Lower lobe of right lung (tissue), 2 donors: ENCODE measurements around the gene HS3ST3A1. TPM values are rescaled to one million over a fixed set of nuclear protein-coding genes. Genes with fewer than 3 reads are reported as not detected.

Experiments
- ATAC-seq, 2 donors: fragments of 200-7000 bp; cut with Tn5 transposase; one replicate each; pipeline ENCODE4 v1.9.1; 2020 to 2022; ENCODE audit warnings: mild to moderate bottlenecking in 2 of 2, moderate library complexity in 2 of 2
- DNase-seq: peaks from one replicate; pipeline ENCODE4 v3.0.0-alpha.2; 2020
- H3K27ac ChIP-seq: fragments of 200-600 bp; one replicate; pipeline ENCODE4 v1.8.0; 2022
- H3K27me3 ChIP-seq: fragments of 200-600 bp; one replicate; pipeline ENCODE4 v1.8.0; 2022; ENCODE audit warnings: low read depth
- H3K36me3 ChIP-seq: fragments of 200-600 bp; one replicate; pipeline ENCODE4 v1.8.0; 2022; ENCODE audit warnings: mild to moderate bottlenecking
- H3K4me1 ChIP-seq: fragments of 200-600 bp; one replicate; pipeline ENCODE4 v1.8.0; 2022
- H3K4me3 ChIP-seq: fragments of 200-600 bp; one replicate; pipeline ENCODE4 v1.8.0; 2022; ENCODE audit warnings: mild to moderate bottlenecking
- H3K9me3 ChIP-seq: fragments of 200-600 bp; one replicate; pipeline ENCODE4 v1.8.0; 2022
- CTCF ChIP-seq: fragments of 200-600 bp; IDR thresholded peaks from one replicate; pipeline ENCODE4 v1.8.0; 2022; ENCODE audit warnings: antibody characterized with exemption, mild to moderate bottlenecking
- intact Hi-C: fragments of 100-400 bp; cut with DNase I; formaldehyde crosslinking; loops from one replicate; pipeline ENCODE4 v1.11.0; 2022
- total RNA-seq: library from RNA; stranded (reverse); fragmentation: NEBNext Ultra II Directional; extraction: Animal tissue kit (Norgen Biotek cat#: 25700); gene quantifications from one replicate; pipeline ENCODE4 v1.2.1, GENCODE V29; 2021
- donor health status: DM: no; HTN: yes; CAD: no; lungs with severe emphysema.

HS3ST3A1 gene
- total RNA-seq, 1 donor from 2014 or later, result 0.53 TPM

DNA sequence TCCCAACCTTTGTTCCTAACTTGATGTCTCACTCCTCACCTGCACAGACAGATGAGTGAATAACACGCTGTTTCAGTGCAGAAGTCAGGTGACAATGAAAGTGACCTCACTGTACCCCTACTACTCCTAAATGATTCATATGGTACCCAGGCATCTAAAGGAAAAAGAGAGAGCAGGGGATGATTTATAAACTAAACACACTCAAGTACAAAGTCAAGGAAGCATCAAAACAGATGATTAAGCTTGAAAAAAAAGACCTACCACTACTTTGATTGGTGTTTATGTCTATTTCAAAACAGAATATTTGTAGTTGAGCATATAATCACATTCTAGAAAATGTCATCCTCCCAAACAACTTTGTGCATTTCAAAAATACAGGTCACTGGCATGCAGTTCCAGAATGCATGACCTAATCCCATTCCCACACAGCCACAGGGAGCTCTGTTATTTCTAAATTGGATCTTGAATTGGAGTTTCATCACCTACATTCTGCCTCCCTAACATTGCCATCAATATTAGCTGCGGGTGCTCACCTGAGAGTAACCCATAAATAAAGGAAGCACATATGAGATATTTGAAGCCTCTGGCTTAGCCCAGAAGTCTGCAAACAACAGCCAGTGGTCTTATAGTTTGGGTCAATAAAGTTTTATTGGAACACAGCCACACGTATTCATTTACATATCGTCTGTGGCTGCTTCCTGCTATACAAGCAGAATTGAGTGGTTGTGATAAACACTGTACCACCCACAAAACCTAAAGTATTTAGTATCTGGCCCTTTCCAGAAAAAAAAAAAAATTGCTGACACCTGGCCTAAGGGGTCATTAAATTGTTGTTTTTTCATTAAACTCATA lies 14.0 kb downstream of the HS3ST3A1 start:
- DNase-seq, result no peak
- no peak overlapping the region for H3K27ac ChIP-seq
- H3K36me3 ChIP-seq, result no peaks in the 10 kb centered on the region
- H3K9me3 ChIP-seq, result no peaks in the 10 kb centered on the region
- no peaks in the 10 kb centered on the region for H3K4me1 ChIP-seq
- no peak for TF ChIP-seq CTCF
- H3K4me3 ChIP-seq, result no peak overlapping the region
- intact Hi-C loops, result no loop called here
- H3K27me3 ChIP-seq, result no peaks in the 10 kb centered on the region
- no peak for ATAC-seq

- Histone ChIP-seq H3K27me3 (no peaks in the 10 kb centered on the region), H3K4me3 (no peak overlapping the region), H3K36me3 (no peaks in the 10 kb centered on the region), H3K9me3 (no peaks in the 10 kb centered on the region), H3K27ac (no peak overlapping the region), H3K4me1 (no peaks in the 10 kb centered on the region)
- no peak for DNase-seq
- ATAC-seq, result no peak
- intact Hi-C loops, result no loop called here
- no peak for TF ChIP-seq CTCF
These were observed 17.0 kb downstream of the HS3ST3A1 start for GRCh38 chr17:13584701-13585080.

- Histone ChIP-seq H3K27ac (no peak overlapping the region), H3K27me3 (no peaks in the 10 kb centered on the region), H3K4me3 (no peak overlapping the region), H3K9me3 (no peaks in the 10 kb centered on the region), H3K36me3 (no peaks in the 10 kb centered on the region), H3K4me1 (no peaks in the 10 kb centered on the region)
- ATAC-seq (no peak), DNase-seq (no peak)
- intact Hi-C loops, result no loop called here
- TF ChIP-seq CTCF, result no peak
These were observed 17.6 kb downstream of the HS3ST3A1 start for GRCh38 chr17:13583996-13584700.

- Histone ChIP-seq H3K27ac (no peak overlapping the region), H3K9me3 (no peaks in the 10 kb centered on the region), H3K4me3 (no peak overlapping the region), H3K27me3 (no peaks in the 10 kb centered on the region), H3K36me3 (no peaks in the 10 kb centered on the region), H3K4me1 (no peaks in the 10 kb centered on the region)
- no peak for DNase-seq
- no peak for TF ChIP-seq CTCF
- ATAC-seq, result no peak
- intact Hi-C loops, result no loop called here
These were observed 18.8 kb downstream of the HS3ST3A1 start for GRCh38 chr17:13582776-13583547.

DNA sequence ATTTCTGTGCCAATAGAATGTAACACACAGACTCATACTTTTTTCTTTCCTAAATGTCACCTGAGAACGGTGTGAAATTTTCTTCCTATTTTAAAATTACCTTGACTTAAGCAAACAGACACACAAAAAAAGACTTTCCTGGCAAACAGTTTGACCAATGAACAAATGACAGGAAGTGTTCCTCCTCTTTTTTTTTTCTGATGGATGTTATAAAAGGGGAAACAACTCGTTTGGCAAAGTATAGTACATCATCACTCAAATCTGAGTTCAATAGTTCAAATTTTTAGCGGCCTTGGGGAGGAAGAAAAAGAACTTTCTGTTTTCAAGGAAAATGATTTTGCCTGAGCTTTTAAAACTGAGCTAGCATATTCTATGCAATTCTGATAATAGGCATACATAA lies 19.8 kb downstream of the HS3ST3A1 start:
- Histone ChIP-seq H3K4me3 (no peak overlapping the region), H3K27ac (no peak overlapping the region), H3K9me3 (no peaks in the 10 kb centered on the region), H3K27me3 (no peaks in the 10 kb centered on the region), H3K36me3 (no peaks in the 10 kb centered on the region), H3K4me1 (no peaks in the 10 kb centered on the region)
- no peak for DNase-seq
- intact Hi-C loops, result no loop called here
- ATAC-seq, result no peak
- no peak for TF ChIP-seq CTCF
